H1 (cell line): ENCODE results near the gene TAF6.

Experiments
- CREB1 ChIP-seq: IDR thresholded peaks from 2 replicates; pipeline ENCODE4 v1.6.1; 2012; ENCODE audit warnings: inconsistent platforms
- MAFK ChIP-seq: IDR thresholded peaks from 2 replicates; pipeline ENCODE4 v1.6.1; 2012; ENCODE audit warnings: low read depth, mild to moderate bottlenecking, improper control_type of control experiment, low read length
- TAF1 ChIP-seq: IDR thresholded peaks from 2 replicates; pipeline ENCODE4 v1.6.1; 2011; ENCODE audit warnings: mild to moderate bottlenecking, low read depth, low read length

DNA sequence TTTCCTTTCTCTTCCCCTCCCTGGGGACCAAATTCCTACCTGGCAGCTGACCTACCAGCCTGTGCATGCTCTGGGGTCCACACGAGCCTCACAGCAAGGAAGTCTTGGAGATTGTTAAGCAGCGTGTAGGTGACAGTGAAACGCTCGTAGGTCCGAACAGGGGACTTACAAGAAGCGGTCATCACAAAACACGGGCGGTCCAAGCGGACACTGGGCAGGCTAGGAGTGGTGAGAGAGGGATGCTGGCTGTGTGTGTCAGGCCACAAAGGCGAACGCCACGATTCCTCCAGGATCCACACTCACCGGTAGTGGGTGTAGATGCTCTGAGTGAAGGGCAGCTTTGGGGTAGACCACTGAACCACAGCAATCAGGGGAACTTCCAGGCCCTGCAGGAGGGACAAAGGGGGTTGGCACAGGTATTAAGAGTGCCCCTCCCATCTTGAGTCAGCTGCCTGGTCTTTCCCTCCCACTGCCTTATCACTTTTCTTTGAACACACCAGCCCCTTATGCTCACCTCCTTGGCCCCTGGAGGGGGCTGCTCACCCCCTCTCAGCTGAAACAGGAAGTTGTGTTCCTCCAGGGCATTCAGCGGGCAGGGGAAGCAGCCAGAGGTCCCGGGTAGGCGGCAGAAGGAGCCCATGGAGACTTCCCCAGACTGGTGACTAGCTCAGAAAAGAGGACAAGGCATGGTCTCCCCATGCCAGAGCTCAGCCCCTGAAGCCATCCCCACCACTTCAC, 37.3 kb upstream of the TAF6 start:
- TF ChIP-seq MAFK, result no peak
- TF ChIP-seq TAF1, result no peak
- no peak for TF ChIP-seq CREB1
